Astrocyte (in vitro differentiated cells and primary cell): ENCODE data around the gene LRRC10B. TPM values are rescaled to one million over a fixed set of nuclear protein-coding genes. Genes with fewer than 3 reads are reported as not detected.
A peak's percentile ranks its signal among the peaks of the same experiment; 100 is the strongest.

Experiments
- DNase-seq: peaks from one replicate; pipeline ENCODE4 v3.0.0-alpha.2; 2010; ENCODE audit warnings: low read depth
- FAIRE-seq: peaks from 2 replicates; lab custom pipeline; 2011; peaks lifted over from hg19 to GRCh38; lab: Jason Lieb, UNC
- H2AFZ ChIP-seq: 2 replicates; pipeline ENCODE4 v1.6.0; 2012; ENCODE audit warnings: low read depth, low read length, inconsistent platforms
- H3K27ac ChIP-seq: 2 replicates; pipeline ENCODE4 v1.5.1; 2011; ENCODE audit warnings: low read depth, low read length, inconsistent platforms
- H3K27me3 ChIP-seq: 2 replicates; pipeline ENCODE4 v1.6.0; 2011; ENCODE audit warnings: low read length, inconsistent platforms; ENCODE audit not compliant: insufficient read depth
- H3K36me3 ChIP-seq: 2 replicates; pipeline ENCODE4 v1.5.1; 2011; ENCODE audit warnings: low read length, inconsistent platforms; ENCODE audit not compliant: insufficient read depth
- H3K4me1 ChIP-seq: 2 replicates; pipeline ENCODE4 v1.5.1; 2011; ENCODE audit warnings: low read length, inconsistent platforms; ENCODE audit not compliant: insufficient read depth
- H3K4me2 ChIP-seq: 2 replicates; pipeline ENCODE4 v1.6.0; 2012; ENCODE audit warnings: low read length, inconsistent platforms
- H3K4me3 ChIP-seq: 2 replicates; pipeline ENCODE4 v1.5.1; 2011; ENCODE audit warnings: low read depth, mild to moderate bottlenecking, low read length, inconsistent platforms; ENCODE audit not compliant: insufficient read depth
- H3K79me2 ChIP-seq: 2 replicates; pipeline ENCODE4 v1.6.0; 2012; ENCODE audit warnings: mild to moderate bottlenecking, low read length, inconsistent platforms; ENCODE audit not compliant: insufficient read depth
- H3K9ac ChIP-seq: 2 replicates; pipeline ENCODE4 v1.6.0; 2012; ENCODE audit warnings: mild to moderate bottlenecking, low read length, inconsistent platforms
- H3K9me3 ChIP-seq: 2 replicates; pipeline ENCODE4 v1.5.1; 2012; ENCODE audit warnings: low read depth, mild to moderate bottlenecking, low read length, inconsistent platforms; ENCODE audit not compliant: insufficient read depth
- H4K20me1 ChIP-seq: 2 replicates; pipeline ENCODE4 v1.6.0; 2012; ENCODE audit warnings: low read length, inconsistent platforms; ENCODE audit not compliant: insufficient read depth
- H3K27ac Mint-ChIP-seq: one replicate; pipeline ENCODE4 v1.8.0; 2021; ENCODE audit warnings: mild to moderate bottlenecking, mixed read lengths; ENCODE audit not compliant: unreplicated experiment
- H3K27me3 Mint-ChIP-seq: one replicate; pipeline ENCODE4 v1.8.0; 2021; ENCODE audit warnings: low read depth, mixed read lengths; ENCODE audit not compliant: unreplicated experiment
- H3K36me3 Mint-ChIP-seq: one replicate; pipeline ENCODE4 v1.8.0; 2021; ENCODE audit warnings: low read depth, mixed read lengths; ENCODE audit not compliant: unreplicated experiment
- H3K4me1 Mint-ChIP-seq: one replicate; pipeline ENCODE4 v1.8.0; 2021; ENCODE audit warnings: low read depth, mixed read lengths; ENCODE audit not compliant: unreplicated experiment
- H3K4me3 Mint-ChIP-seq: one replicate; pipeline ENCODE4 v1.8.0; 2021; ENCODE audit warnings: mild to moderate bottlenecking, moderate library complexity, mixed read lengths; ENCODE audit not compliant: unreplicated experiment
- H3K9me3 Mint-ChIP-seq: one replicate; pipeline ENCODE4 v1.8.0; 2021; ENCODE audit warnings: mild to moderate bottlenecking, mixed read lengths; ENCODE audit not compliant: unreplicated experiment
- EZH2 ChIP-seq: IDR thresholded peaks from 2 replicates; pipeline ENCODE4 v1.6.1; 2012; ENCODE audit warnings: mild to moderate bottlenecking, low read length, inconsistent platforms; ENCODE audit not compliant: insufficient read depth
- total RNA-seq: library from RNA; stranded (reverse); gene quantifications from 2 replicates; pipeline ENCODE4 v1.2.1, GENCODE V29; 2021
- TF ChIP-seq, protein P1 (sequence below): IDR thresholded peaks from 2 replicates; pipeline ENCODE4 v1.5.1; 2011; ENCODE audit warnings: low read depth, mild to moderate bottlenecking, inconsistent platforms, low read length, moderate library complexity; ENCODE audit not compliant: insufficient read depth

LRRC10B gene
- total RNA-seq, 1 donor from 2014 or later, result 0.09 TPM

DNA sequence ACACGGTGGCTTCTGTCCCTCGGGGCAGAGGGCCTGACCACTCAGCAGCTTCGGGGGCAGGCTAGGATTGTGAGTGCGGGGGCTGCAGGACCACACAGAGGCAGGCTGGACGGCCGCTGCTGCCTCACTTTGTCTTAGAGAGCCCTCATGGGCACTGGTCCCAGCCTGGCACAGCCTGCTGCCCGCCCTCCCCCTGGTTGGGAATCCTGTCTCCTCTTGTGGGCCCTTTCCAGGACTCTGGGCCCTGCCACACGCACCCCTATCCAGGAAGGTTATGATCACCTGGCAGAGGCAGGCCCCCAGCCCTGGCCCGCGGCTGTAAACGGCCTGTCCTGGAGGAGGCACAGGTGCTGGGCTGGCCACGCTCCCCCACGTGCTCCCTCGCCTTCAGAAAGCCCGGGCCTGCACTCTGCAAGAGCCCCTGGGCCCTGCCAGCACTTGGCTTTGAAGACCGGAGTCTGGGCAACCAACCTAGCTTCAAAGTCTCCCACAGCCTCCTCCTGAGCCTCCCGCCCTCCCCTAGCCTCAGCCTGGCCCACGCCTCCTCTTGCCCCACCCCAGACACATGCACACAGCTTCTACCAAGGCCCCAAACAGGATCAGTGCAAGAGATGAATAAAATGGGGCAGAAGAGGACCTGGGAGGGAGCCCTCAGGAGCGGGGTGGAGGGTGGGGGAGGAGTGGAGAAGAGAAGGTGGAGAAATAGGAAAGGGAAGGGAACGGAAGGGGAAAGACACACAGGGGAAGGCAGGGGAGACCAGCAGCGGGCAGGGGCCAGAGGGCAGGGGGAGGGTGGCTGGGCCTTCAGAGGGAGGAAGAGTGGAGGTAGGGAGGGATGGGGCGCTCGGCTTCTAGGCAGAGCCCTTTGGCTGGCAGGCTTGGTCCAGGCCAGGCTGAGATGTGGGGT is 41.4 kb downstream of the LRRC10B start:
- Histone ChIP-seq H4K20me1 (peaks cover 6% of the 10 kb centered on the region), H3K4me3 (no peak overlapping the region), H3K4me2 (no peak overlapping the region), H3K4me1 (peaks cover 3% of the 10 kb centered on the region), H3K9ac (no peak overlapping the region), H3K9me3 (no peaks in the 10 kb centered on the region), H3K36me3 (no peaks in the 10 kb centered on the region), H3K79me2 (no peaks in the 10 kb centered on the region), H2AFZ (no peak overlapping the region), H3K27ac (no peak overlapping the region), H3K27me3 (peaks cover 20% of the 10 kb centered on the region)
- no peak overlapping the region for H3K4me3 Mint-ChIP-seq
- peaks cover 7% of the 10 kb centered on the region for H3K36me3 Mint-ChIP-seq
- FAIRE-seq (no peak), DNase-seq (no peak)
- H3K27ac Mint-ChIP-seq, result no peak overlapping the region
- TF ChIP-seq, protein P1, sequence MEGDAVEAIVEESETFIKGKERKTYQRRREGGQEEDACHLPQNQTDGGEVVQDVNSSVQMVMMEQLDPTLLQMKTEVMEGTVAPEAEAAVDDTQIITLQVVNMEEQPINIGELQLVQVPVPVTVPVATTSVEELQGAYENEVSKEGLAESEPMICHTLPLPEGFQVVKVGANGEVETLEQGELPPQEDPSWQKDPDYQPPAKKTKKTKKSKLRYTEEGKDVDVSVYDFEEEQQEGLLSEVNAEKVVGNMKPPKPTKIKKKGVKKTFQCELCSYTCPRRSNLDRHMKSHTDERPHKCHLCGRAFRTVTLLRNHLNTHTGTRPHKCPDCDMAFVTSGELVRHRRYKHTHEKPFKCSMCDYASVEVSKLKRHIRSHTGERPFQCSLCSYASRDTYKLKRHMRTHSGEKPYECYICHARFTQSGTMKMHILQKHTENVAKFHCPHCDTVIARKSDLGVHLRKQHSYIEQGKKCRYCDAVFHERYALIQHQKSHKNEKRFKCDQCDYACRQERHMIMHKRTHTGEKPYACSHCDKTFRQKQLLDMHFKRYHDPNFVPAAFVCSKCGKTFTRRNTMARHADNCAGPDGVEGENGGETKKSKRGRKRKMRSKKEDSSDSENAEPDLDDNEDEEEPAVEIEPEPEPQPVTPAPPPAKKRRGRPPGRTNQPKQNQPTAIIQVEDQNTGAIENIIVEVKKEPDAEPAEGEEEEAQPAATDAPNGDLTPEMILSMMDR, result no peak
- TF ChIP-seq EZH2, result no peak
- peaks cover 6% of the 10 kb centered on the region for H3K4me1 Mint-ChIP-seq
- H3K27me3 Mint-ChIP-seq, result peaks cover 54% of the 10 kb centered on the region
- H3K9me3 Mint-ChIP-seq, result peaks cover 4% of the 10 kb centered on the region

DNA sequence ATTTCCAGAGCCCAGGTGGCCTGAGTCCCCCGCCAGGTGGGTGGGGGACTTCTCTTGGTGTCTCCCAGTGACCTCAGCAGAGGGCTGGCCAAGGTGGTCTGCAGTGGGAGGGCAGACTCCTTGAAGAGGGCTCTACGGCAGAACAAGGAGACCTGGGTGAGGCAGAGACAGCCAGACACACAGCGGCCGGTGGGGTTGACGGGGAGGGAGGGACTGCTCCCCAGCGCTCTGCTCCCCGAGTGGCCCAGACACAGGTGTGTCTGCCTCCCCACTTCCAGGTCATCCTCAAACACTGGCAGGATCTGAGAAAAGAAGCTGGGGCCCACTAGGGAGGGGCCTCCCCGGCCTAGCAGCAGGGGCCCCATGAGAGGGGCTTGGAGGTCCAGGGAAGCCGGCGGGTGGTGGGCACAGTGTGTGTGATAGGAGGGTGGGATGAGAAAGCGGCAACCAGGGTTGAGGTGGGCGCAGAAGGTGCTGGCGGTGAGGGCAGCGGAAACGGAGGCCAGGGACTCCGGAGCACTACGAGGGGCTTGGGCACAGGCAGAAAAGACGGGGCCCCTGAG is 42.2 kb downstream of the LRRC10B start:
- H3K4me1 Mint-ChIP-seq, result peaks cover 6% of the 10 kb centered on the region
- no peak for TF ChIP-seq EZH2
- TF ChIP-seq, protein P1, result no peak

DNA sequence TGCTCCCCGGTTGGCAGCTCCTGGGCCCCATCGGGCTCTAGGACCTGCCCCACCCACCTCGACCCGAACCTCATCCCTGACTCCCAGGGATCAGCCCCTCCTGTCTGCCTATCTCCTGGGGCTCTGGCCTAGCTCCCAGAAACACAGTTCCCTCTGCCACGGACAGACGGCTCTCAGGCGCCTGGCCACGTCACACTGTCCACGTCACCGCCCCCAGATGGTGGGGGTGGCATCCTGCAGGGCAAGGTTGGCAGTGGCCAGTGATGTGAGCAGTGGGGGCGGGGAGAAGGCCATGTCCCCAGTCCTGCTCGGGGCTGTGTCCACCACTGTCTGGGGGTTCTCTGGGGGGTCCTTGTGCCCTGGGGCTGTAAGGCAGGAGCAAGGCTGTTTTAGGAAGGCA is 43.1 kb downstream of the LRRC10B start:
- Mint-ChIP-seq H3K4me1 (peaks cover 10% of the 10 kb centered on the region), H3K4me3 (no peak overlapping the region), H3K36me3 (no peaks in the 10 kb centered on the region), H3K27me3 (peaks cover 63% of the 10 kb centered on the region), H3K9me3 (peaks cover 4% of the 10 kb centered on the region), H3K27ac (no peak overlapping the region)
- no peak for FAIRE-seq
- Histone ChIP-seq H2AFZ (peak overlapping the region; percentile 42), H3K27ac (no peak overlapping the region), H3K27me3 (peaks cover 34% of the 10 kb centered on the region), H3K4me2 (peak overlapping the region; percentile 35), H4K20me1 (peaks cover 7% of the 10 kb centered on the region), H3K9ac (no peak overlapping the region), H3K9me3 (no peaks in the 10 kb centered on the region), H3K36me3 (no peaks in the 10 kb centered on the region), H3K4me1 (peaks cover 8% of the 10 kb centered on the region), H3K79me2 (no peaks in the 10 kb centered on the region), H3K4me3 (no peak overlapping the region)
- TF ChIP-seq, protein P1, result no peak
- no peak for TF ChIP-seq EZH2
- peak; percentile 38 for DNase-seq

More for the DNA sequence above, 42.2 kb downstream of the LRRC10B start:
- Mint-ChIP-seq H3K27me3 (peaks cover 54% of the 10 kb centered on the region), H3K9me3 (peaks cover 4% of the 10 kb centered on the region), H3K36me3 (no peaks in the 10 kb centered on the region), H3K27ac (no peak overlapping the region), H3K4me3 (no peak overlapping the region)
- H3K27me3 ChIP-seq, result peaks cover 25% of the 10 kb centered on the region
- H3K9ac ChIP-seq, result no peak overlapping the region
- H3K27ac ChIP-seq, result no peak overlapping the region
- no peaks in the 10 kb centered on the region for H3K79me2 ChIP-seq
- H3K4me1 ChIP-seq, result peaks cover 8% of the 10 kb centered on the region
- peaks cover 7% of the 10 kb centered on the region for H4K20me1 ChIP-seq
- H3K4me2 ChIP-seq, result no peak overlapping the region
- DNase-seq, result no peak
- no peak for FAIRE-seq
- H2AFZ ChIP-seq, result no peak overlapping the region
- no peaks in the 10 kb centered on the region for H3K36me3 ChIP-seq
- no peaks in the 10 kb centered on the region for H3K9me3 ChIP-seq
- H3K4me3 ChIP-seq, result no peak overlapping the region
